Right atrium auricular region (tissue), 2 donors: ENCODE data around the gene ITPR2. TPM values are rescaled to one million over a fixed set of nuclear protein-coding genes. Genes with fewer than 3 reads are reported as not detected.
"Not testable (repeated sequence)": the region's sequence is repeated elsewhere in the genome, so short reads cannot be mapped to it uniquely, and the experiment has no call there.

ENCODE experiments used
- DNase-seq: peaks from one replicate; pipeline ENCODE4 v3.0.0-alpha.2; 2019; ENCODE audit warnings: low spot score
- H3K27ac ChIP-seq, 2 donors: fragments of 200-600 bp; sonication (generic); 1 replicate in 1 of 2; 2 replicates in 1 of 2; pipeline ENCODE4 v1.5.1; 2016 to 2019
- H3K27me3 ChIP-seq, 2 donors: fragments of 200-600 bp; sonication (generic); one replicate each; pipeline versions ENCODE4 v1.5.1 to v1.6.0; 2017 to 2019
- H3K36me3 ChIP-seq: fragments of 200-600 bp; sonication (generic); one replicate; pipeline ENCODE4 v1.5.1; 2016
- H3K4me1 ChIP-seq, 2 donors: fragments of 200-600 bp; sonication (generic); one replicate each; pipeline versions ENCODE4 v1.5.1 to v1.6.0; 2017 to 2019
- H3K4me3 ChIP-seq, 2 donors: fragments of 200-600 bp; sonication (generic); 1 replicate in 1 of 2; 2 replicates in 1 of 2; pipeline ENCODE4 v1.5.1; 2017 to 2019; ENCODE audit warnings: mild to moderate bottlenecking in 1 of 2, moderate library complexity in 1 of 2
- H3K9me3 ChIP-seq, 2 donors: fragments of 200-600 bp; sonication (generic); one replicate each; pipeline ENCODE4 v1.5.1; 2019
- total RNA-seq, 2 donors: library from RNA; depleted of rRNA; stranded (reverse); fragments of >200 nt; gene quantifications; one replicate each; pipeline ENCODE4 v1.1.0, GENCODE V29; 2016
- TF ChIP-seq, protein P1 (sequence below), 2 donors: fragments of 200-600 bp; sonication (generic); IDR thresholded peaks; one replicate each; pipeline ENCODE4 v1.5.1; 2019; ENCODE audit warnings: antibody characterized with exemption in 2 of 2

Gene ITPR2
- total RNA-seq, 2 donors from 2014 or later, result 13.0 to 20.7 TPM

DNA sequence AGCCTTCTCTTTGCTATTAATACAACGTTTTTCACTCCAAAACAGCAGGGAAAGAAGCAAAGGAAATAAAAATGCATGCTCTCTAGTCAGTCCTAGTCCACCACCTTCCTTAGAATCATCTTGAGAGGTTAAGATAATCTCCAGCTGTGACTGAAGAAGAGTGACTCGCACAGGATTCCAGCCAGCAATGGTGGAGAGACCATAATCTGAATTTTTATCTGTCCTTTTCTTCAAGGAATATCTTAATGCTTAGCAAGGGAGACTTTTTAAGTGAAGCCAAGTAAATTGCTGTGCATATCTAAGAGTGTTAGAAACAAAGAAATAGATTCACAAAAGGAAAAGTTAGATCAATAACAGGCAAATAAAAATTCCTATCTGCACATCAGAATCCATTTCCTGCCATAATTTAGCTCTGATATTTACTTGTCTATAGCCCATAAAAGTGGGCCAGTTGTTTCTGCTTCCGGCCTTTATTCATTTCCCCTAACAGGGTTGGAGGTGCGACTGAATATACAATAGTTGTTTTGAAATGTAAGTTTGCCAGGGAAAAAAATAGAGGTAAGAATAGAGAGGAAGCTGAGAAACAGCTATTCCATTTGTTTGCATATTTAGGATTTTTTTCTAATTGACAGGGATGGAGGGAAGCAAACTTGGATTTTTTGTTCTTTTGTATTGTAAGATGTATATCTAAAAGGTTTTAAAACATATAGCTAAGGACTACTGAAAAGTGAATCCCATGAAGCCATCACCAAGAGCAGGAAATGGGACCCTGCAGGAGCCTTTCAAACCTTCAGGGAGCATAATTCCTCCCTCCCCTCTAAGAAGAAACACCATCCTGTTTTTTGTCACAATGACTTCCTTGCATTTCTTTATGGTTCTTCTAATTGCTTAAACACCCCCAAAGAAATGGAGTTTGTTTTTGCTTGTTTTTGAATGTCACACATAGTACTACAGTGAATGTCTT, 154.0 kb downstream of the ITPR2 start:
- Histone ChIP-seq H3K4me3 (no peak overlapping the region), H3K9me3 (peaks cover 0 to 9% of the 10 kb centered on the region in 2 donors), H3K4me1 (no peaks in the 10 kb centered on the region), H3K27me3 (no peaks in the 10 kb centered on the region), H3K27ac (no peak overlapping the region), H3K36me3 (peaks cover 11% of the 10 kb centered on the region)
- no peak for DNase-seq
- TF ChIP-seq, protein P1, sequence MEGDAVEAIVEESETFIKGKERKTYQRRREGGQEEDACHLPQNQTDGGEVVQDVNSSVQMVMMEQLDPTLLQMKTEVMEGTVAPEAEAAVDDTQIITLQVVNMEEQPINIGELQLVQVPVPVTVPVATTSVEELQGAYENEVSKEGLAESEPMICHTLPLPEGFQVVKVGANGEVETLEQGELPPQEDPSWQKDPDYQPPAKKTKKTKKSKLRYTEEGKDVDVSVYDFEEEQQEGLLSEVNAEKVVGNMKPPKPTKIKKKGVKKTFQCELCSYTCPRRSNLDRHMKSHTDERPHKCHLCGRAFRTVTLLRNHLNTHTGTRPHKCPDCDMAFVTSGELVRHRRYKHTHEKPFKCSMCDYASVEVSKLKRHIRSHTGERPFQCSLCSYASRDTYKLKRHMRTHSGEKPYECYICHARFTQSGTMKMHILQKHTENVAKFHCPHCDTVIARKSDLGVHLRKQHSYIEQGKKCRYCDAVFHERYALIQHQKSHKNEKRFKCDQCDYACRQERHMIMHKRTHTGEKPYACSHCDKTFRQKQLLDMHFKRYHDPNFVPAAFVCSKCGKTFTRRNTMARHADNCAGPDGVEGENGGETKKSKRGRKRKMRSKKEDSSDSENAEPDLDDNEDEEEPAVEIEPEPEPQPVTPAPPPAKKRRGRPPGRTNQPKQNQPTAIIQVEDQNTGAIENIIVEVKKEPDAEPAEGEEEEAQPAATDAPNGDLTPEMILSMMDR (IDR thresholded peaks at IDR 0.05), result no peak

DNA sequence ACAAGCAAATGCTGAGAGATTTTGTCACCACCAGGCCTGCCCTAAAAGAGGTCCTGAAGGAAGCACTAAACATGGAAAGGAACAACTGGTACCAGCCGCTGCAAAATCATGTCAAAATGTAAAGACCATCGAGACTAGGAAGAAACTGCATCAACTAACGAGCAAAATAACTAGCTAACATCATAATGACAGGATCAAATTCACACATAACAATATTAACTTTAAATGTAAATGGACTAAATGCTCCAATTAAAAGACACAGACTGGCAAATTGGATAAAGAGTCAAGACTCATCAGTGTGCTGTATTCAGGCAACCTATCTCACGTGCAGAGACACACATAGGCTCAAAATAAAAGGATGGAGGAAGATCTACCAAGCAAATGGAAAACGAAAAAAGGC, 161.5 kb downstream of the ITPR2 start:
- H3K4me3 ChIP-seq, DNase-seq, H3K27ac ChIP-seq, H3K36me3 ChIP-seq, H3K9me3 ChIP-seq, H3K4me1 ChIP-seq, H3K27me3 ChIP-seq: not testable (repeated sequence)

- TF ChIP-seq, protein P1 (IDR thresholded peaks at IDR 0.05), result no peak
- Histone ChIP-seq H3K36me3 (no peaks in the 10 kb centered on the region), H3K27me3 (peaks cover 0 to 2% of the 10 kb centered on the region in 2 donors), H3K4me1 (no peaks in the 10 kb centered on the region), H3K9me3 (no peaks in the 10 kb centered on the region), H3K27ac (no peak overlapping the region), H3K4me3 (no peak overlapping the region)
- DNase-seq, result no peak
Measured at GRCh38 chr12:26668847-26669246, 164.1 kb downstream of the ITPR2 start.

- no peak overlapping the region for H3K27ac ChIP-seq
- H3K27me3 ChIP-seq, result peaks cover 0 to 2% of the 10 kb centered on the region in 2 donors
- TF ChIP-seq, protein P1 (IDR thresholded peaks at IDR 0.05), result no peak
- DNase-seq, result no peak
- H3K9me3 ChIP-seq, result no peaks in the 10 kb centered on the region
- H3K36me3 ChIP-seq, result no peaks in the 10 kb centered on the region
- no peaks in the 10 kb centered on the region for H3K4me1 ChIP-seq
- no peak overlapping the region for H3K4me3 ChIP-seq
Measured at GRCh38 chr12:26668230-26668629, 164.8 kb downstream of the ITPR2 start.

- peaks cover 0 to 2% of the 10 kb centered on the region in 2 donors for H3K27me3 ChIP-seq
- no peaks in the 10 kb centered on the region for H3K36me3 ChIP-seq
- no peaks in the 10 kb centered on the region for H3K9me3 ChIP-seq
- no peaks in the 10 kb centered on the region for H3K4me1 ChIP-seq
- no peak overlapping the region for H3K4me3 ChIP-seq
- no peak overlapping the region for H3K27ac ChIP-seq
- DNase-seq, result no peak
- TF ChIP-seq, protein P1 (IDR thresholded peaks at IDR 0.05), result no peak
Measured at GRCh38 chr12:26666286-26666685, 166.7 kb downstream of the ITPR2 start.

DNA sequence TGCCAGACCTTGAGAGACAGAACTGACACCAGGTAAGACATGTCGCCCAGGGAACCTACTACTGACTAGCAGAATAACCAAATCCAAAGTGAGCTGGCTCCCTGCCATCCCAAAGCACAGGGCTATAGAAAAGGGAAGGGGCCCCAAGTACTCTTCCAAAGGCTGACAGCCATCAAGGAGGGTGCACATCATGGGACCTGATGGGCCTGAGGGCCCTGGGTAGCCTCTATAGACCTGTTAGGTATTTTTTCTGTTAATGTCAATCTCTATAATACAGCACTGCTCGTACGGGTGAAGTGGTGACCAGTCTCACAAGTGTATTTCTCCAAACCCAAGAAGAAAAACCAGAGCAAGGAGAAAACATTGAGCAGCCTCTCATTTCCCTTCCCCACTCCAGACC, 171.6 kb downstream of the ITPR2 start:
- DNase-seq, result no peak
- H3K9me3 ChIP-seq, result no peaks in the 10 kb centered on the region
- H3K4me3 ChIP-seq, result no peak overlapping the region
- peaks cover 0 to 8% of the 10 kb centered on the region in 2 donors for H3K4me1 ChIP-seq
- TF ChIP-seq, protein P1 (IDR thresholded peaks at IDR 0.05), result no peak
- H3K36me3 ChIP-seq, result peaks cover 17% of the 10 kb centered on the region
- no peak overlapping the region for H3K27ac ChIP-seq
- peaks cover 0 to 2% of the 10 kb centered on the region in 2 donors for H3K27me3 ChIP-seq
